ENCODE measurements around the gene LHX4. TPM values are rescaled to one million over a fixed set of nuclear protein-coding genes. Genes with fewer than 3 reads are reported as not detected.

LHX4 gene
- polyA plus RNA-seq, 12 donors: 0.77 to 4.0 (median 1.5) TPM; not detected in 1

DNA sequence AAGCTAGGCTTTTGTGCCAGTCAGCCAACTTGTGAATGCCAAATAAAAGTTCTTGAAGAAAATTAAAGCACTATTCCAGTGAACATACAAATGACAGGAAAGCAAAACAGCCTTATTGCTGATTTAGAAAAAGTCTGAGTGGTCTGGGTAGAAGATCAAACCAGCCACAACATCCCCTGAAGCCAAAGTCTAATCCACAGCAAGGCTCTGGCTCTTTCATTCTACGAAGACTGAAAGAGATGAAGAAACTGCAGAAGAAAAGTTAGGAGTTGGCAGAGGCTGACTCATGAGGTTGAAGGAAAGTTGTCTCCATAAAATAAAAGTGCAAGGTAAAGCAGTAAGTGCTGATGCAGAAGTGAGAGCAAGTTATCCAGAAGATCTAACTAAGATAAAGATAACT lies 65.9 kb downstream of the LHX4 start:
- no peak for DNase-seq

GRCh38 chr1:180299479-180300221 lies 69.6 kb downstream of the LHX4 start:
- DNase-seq: no peak

DNA sequence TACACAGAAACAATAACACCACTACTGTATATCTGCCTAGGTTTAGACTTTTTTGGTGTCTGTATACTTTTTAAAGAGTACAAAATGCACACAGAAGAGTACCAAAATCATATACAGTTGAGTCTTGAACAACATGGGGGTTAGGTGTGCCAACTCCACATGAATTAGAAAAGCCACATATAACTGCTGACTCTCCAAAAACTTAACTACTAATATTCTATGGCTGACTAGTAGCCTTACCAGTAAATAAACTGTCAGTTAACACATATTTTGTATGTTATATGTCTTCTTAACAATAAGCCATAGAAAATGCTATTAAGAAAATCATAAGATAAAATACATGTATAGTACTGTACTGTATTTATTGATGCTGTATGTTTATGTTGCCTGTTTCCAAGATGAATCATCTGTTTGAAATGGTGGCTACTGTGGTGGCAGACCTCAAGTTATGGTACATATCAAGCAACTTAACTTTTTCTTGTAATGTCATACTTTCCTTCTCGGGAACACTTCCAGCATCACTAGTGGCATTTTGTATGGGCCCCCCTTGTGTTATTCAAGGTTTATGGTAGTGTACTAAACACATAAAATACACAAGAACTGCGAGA lies 71.2 kb downstream of the LHX4 start:
- DNase-seq: no peak

GRCh38 chr1:180309338-180309737 lies 79.3 kb downstream of the LHX4 start:
- no peak for DNase-seq

DNA sequence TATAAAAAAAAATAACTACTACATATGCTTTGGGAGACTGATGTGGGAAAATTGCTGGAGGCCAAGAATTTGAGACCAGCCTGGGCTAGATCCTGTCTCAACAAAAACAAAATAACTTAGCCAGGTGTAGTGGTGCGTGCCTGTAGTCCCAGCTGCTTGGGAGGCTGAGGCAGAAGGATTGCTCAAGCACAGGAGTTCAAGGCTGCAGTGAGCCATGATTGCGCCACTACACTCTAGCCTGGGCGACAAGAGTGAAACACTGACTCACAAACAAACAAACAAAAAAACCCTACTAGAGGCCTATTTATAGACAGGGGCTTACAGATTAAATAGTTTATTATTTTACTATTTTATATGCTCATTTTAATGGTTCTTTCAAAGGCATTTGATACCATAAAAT lies 80.0 kb downstream of the LHX4 start:
- DNase-seq: no peak

- no peak for DNase-seq
These were observed 81.1 kb downstream of the LHX4 start for GRCh38 chr1:180311011-180311730.

DNA sequence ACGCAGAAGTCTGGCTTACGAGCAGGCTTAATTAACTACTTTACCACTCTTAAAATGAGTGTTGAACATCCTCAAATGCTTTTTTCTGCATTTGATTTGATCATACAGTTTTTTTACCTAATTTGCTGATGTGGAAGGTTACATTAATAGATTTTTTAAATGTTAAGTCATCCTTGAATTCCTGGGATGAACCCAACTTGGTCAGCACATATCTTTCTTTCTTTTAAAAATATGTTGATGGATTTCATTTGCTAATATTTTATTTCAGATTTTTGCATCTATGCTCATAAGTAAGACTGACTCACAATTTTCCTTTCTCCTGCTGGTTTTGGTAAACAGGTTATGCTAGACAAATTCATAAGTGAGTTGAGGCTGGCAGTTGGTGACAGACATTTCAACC lies 82.9 kb downstream of the LHX4 start:
- no peak for DNase-seq

DNA sequence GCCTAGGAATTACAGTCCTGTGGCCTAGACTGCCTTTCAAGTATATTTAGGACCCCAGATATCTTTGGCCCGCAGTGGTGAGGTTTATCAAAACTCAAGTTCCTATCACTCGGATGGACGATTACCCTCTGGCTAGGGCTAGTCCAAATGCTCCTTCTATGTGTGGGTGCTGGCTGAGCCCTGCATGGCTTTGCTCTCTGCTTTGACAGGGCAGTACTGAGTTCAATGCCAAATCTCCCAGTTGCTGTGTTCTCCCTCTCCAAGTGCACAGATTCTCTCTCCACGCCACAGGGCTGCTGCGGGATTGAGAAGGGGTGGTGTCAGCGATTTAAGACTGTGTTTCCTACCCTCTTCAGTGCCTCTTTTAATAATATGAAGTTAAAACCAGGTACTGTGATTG lies 97.0 kb downstream of the LHX4 start:
- no peak for DNase-seq

Other genes starting within 250 kb of the LHX4 start
- 10 to 100 TPM in 11 of 12 donors, not detected in 1; 16.8 to 48.7 (median 25.8) TPM for gene QSOX1, start 75.4 kb upstream of the LHX4 start, polyA plus RNA-seq (ENCODE audit: insufficient read length in 12 of 12)